GM23338 (cell line): ENCODE results near the gene TMEM234. TPM values are rescaled to one million over a fixed set of nuclear protein-coding genes. Genes with fewer than 3 reads are reported as not detected.

Experiments used
- ATAC-seq: fragments of 200-7000 bp; cut with Tn5 transposase; 3 replicates; pipeline ENCODE4 v1.9.1; 2020
- DNase-seq: peaks from one replicate; pipeline ENCODE4 v3.0.0-alpha.2; 2015; ENCODE audit warnings: low spot score
- H2AFZ ChIP-seq: fragments of 200-600 bp; sonication (generic); 2 replicates; pipeline ENCODE4 v1.8.0; 2016; ENCODE audit warnings: antibody characterized with exemption, mild to moderate bottlenecking, moderate library complexity
- H3F3A ChIP-seq: fragments of 200-600 bp; sonication (generic); replicated peaks from 2 replicates; pipeline ENCODE4 v1.8.0; 2017; ENCODE audit warnings: antibody characterized with exemption, mixed run types, low read depth
- H3K27ac ChIP-seq: fragments of 200-600 bp; sonication (generic); 2 replicates; pipeline ENCODE4 v1.6.1; 2016; ENCODE audit warnings: low read depth
- H3K27me3 ChIP-seq: fragments of 200-600 bp; sonication (generic); 2 replicates; pipeline ENCODE4 v1.8.0; 2016; ENCODE audit warnings: mild to moderate bottlenecking, mixed run types, moderate library complexity; ENCODE audit not compliant: insufficient read depth
- H3K36me3 ChIP-seq: fragments of 200-600 bp; sonication (generic); 2 replicates; pipeline ENCODE4 v1.8.0; 2016; ENCODE audit warnings: mild to moderate bottlenecking; ENCODE audit not compliant: insufficient read depth
- H3K4me1 ChIP-seq: fragments of 200-600 bp; sonication (generic); 2 replicates; pipeline ENCODE4 v1.8.0; 2016; ENCODE audit warnings: mild to moderate bottlenecking, moderate library complexity; ENCODE audit not compliant: insufficient read depth
- H3K4me2 ChIP-seq: fragments of 200-600 bp; sonication (generic); 2 replicates; pipeline ENCODE4 v1.7.1; 2017; ENCODE audit warnings: mixed run types
- H3K4me3 ChIP-seq: fragments of 200-600 bp; sonication (generic); 2 replicates; pipeline ENCODE4 v1.6.1; 2016; ENCODE audit warnings: mixed run types
- H3K79me2 ChIP-seq: fragments of 200-600 bp; sonication (generic); replicated peaks from 2 replicates; pipeline ENCODE4 v1.8.0; 2017; ENCODE audit warnings: mild to moderate bottlenecking; ENCODE audit not compliant: insufficient read depth
- H3K9me2 ChIP-seq: fragments of 200-600 bp; sonication (generic); 2 replicates; pipeline ENCODE4 v1.8.0; 2017; ENCODE audit not compliant: insufficient read depth
- H4K20me1 ChIP-seq: fragments of 200-600 bp; sonication (generic); replicated peaks from 2 replicates; pipeline ENCODE4 v1.8.0; 2017; ENCODE audit warnings: mild to moderate bottlenecking; ENCODE audit not compliant: insufficient read depth
- H3K27ac Mint-ChIP-seq: 2 replicates; pipeline ENCODE4 v1.8.0; 2020; ENCODE audit warnings: inconsistent platforms, mild to moderate bottlenecking, moderate library complexity, mixed read lengths
- H3K27me3 Mint-ChIP-seq: 3 replicates; pipeline ENCODE4 v1.8.0; 2022; ENCODE audit warnings: low read depth, mild to moderate bottlenecking, moderate library complexity, mixed read lengths, inconsistent platforms; ENCODE audit not compliant: insufficient read depth, poor library complexity
- H3K36me3 Mint-ChIP-seq: 3 replicates; pipeline ENCODE4 v1.8.0; 2021; ENCODE audit warnings: low read depth, mild to moderate bottlenecking, inconsistent platforms, moderate library complexity, mixed read lengths
- H3K4me1 Mint-ChIP-seq: 3 replicates; pipeline ENCODE4 v1.8.0; 2020; ENCODE audit warnings: mild to moderate bottlenecking, inconsistent platforms, mixed read lengths
- H3K4me3 Mint-ChIP-seq: 3 replicates; pipeline ENCODE4 v1.8.0; 2021; ENCODE audit warnings: moderate library complexity, mild to moderate bottlenecking, inconsistent platforms, mixed read lengths
- H3K9me3 Mint-ChIP-seq: 3 replicates; pipeline ENCODE4 v1.8.0; 2020; ENCODE audit warnings: moderate library complexity, mild to moderate bottlenecking, inconsistent platforms, mixed read lengths
- CREB1 ChIP-seq: fragments of 250-450 bp; sonication (Bioruptor Pico); IDR thresholded peaks from 2 replicates; pipeline ENCODE4 v1.5.0; 2020; ENCODE audit warnings: low read depth, mild to moderate bottlenecking, moderate library complexity
- EZH2 ChIP-seq: fragments of 200-600 bp; sonication (generic); IDR thresholded peaks from one replicate; pipeline ENCODE4 v1.8.0; 2017; ENCODE audit warnings: antibody characterized with exemption, mild to moderate bottlenecking, low read depth; ENCODE audit not compliant: unreplicated experiment
- JUNB ChIP-seq: IDR thresholded peaks from one replicate; pipeline ENCODE4 v1.6.1; 2016; ENCODE audit warnings: antibody characterized with exemption; ENCODE audit not compliant: unreplicated experiment
- NANOG ChIP-seq: IDR thresholded peaks from 2 replicates; pipeline ENCODE4 v1.6.1; 2016; ENCODE audit warnings: antibody characterized with exemption, borderline replicate concordance
- POLR2AphosphoS5 ChIP-seq: IDR thresholded peaks from 2 replicates; pipeline ENCODE4 v1.6.1; 2016; ENCODE audit warnings: antibody characterized with exemption, low read depth
- STAT1 ChIP-seq: IDR thresholded peaks from one replicate; pipeline ENCODE4 v1.6.1; 2016; ENCODE audit warnings: antibody characterized with exemption; ENCODE audit not compliant: unreplicated experiment
- ZNF114 ChIP-seq: fragments of 250-450 bp; sonication (Bioruptor Pico); IDR thresholded peaks from 2 replicates; pipeline ENCODE4 v1.5.0; 2020; ENCODE audit warnings: mild to moderate bottlenecking, moderate library complexity
- polyA plus RNA-seq: library from polyadenylated mRNA; unstranded; fragments of >200 nt; fragmentation: Nextera tagmentation; extraction: Ambion mirVana; gene quantifications from 2 replicates; pipeline ENCODE4 v1.2.1, GENCODE V29; 2016
- total RNA-seq: library from RNA; depleted of rRNA; stranded (reverse); fragments of >200 nt; shearing (Covaris generic); gene quantifications from 2 replicates; pipeline ENCODE4 v1.2.3, GENCODE V29; 2014
- TF ChIP-seq, protein P1 (sequence below): IDR thresholded peaks from 2 replicates; pipeline ENCODE4 v1.6.1; 2016; ENCODE audit warnings: antibody characterized with exemption
- TF ChIP-seq, protein P2 (sequence below), 2 experiments: fragments of 200-600 bp in 1 of 2; sonication (generic) in 1 of 2; conservative IDR thresholded peaks; 2 replicates each; pipeline versions ENCODE4 v1.5.1 to v1.6.1; 2016 to 2017; ENCODE audit warnings: antibody characterized with exemption in 2 of 2, low read depth in 2 of 2, mild to moderate bottlenecking in 2 of 2, moderate library complexity in 1 of 2
- TF ChIP-seq, protein P3 (sequence below): fragments of 250-450 bp; sonication (Bioruptor Pico); IDR thresholded peaks from 2 replicates; pipeline ENCODE4 v1.5.0; 2020; ENCODE audit warnings: mild to moderate bottlenecking, moderate library complexity

Gene TMEM234
- total and polyA plus RNA-seq, 2 experiments from 2014 or later: 4.7 to 8.2 TPM

DNA sequence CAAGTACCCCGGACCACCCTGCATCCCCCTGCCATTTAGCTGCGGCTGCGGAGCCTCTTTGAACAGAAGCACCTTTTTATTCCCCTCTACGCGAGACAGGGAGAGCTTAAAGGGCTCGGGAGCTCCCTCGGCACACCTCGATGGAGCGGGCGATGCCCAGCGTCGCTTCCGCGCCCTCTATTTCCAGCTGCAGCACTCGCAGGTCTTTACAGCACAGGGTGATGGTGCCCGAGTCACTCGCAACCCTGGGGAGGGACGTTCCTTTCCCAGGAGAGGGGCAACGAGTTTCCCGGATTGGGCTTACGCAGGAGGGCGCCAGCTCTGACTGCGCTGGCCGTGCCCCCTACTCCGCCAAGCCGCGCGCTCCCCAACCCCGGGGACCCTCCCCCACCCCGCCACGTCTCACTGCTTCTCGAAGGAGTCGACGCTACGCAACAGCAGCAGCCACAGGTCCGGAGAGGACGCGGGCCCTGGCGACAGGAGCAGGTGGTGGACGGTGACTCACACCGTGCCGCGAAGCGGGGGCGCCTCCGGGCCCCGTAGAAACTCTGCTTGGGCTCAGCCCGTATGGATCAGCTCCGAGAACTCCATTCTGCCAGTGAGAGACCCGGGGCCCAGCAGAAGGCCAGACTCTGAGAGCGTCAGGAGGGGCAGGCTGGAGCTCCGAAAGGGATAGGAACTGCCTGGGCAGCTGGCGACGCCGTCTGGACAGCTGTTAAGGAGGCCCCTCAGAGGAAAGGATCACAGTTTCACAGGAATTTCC lies 19.0 kb upstream of the TMEM234 start (continued):
- TF ChIP-seq EZH2 (no peak), NANOG (no peak), ZNF114 (CRISPR knock-in tag) (no peak), POLR2AphosphoS5 (peak; percentile 47), STAT1 (no peak), JUNB (no peak)
- TF ChIP-seq, protein P1, sequence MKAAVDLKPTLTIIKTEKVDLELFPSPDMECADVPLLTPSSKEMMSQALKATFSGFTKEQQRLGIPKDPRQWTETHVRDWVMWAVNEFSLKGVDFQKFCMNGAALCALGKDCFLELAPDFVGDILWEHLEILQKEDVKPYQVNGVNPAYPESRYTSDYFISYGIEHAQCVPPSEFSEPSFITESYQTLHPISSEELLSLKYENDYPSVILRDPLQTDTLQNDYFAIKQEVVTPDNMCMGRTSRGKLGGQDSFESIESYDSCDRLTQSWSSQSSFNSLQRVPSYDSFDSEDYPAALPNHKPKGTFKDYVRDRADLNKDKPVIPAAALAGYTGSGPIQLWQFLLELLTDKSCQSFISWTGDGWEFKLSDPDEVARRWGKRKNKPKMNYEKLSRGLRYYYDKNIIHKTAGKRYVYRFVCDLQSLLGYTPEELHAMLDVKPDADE: no peak
- TF ChIP-seq, protein P2, sequence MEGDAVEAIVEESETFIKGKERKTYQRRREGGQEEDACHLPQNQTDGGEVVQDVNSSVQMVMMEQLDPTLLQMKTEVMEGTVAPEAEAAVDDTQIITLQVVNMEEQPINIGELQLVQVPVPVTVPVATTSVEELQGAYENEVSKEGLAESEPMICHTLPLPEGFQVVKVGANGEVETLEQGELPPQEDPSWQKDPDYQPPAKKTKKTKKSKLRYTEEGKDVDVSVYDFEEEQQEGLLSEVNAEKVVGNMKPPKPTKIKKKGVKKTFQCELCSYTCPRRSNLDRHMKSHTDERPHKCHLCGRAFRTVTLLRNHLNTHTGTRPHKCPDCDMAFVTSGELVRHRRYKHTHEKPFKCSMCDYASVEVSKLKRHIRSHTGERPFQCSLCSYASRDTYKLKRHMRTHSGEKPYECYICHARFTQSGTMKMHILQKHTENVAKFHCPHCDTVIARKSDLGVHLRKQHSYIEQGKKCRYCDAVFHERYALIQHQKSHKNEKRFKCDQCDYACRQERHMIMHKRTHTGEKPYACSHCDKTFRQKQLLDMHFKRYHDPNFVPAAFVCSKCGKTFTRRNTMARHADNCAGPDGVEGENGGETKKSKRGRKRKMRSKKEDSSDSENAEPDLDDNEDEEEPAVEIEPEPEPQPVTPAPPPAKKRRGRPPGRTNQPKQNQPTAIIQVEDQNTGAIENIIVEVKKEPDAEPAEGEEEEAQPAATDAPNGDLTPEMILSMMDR (conservative IDR thresholded peaks at IDR 0.05; ENCODE audit: low read depth in 2 of 2): peak in 1 of 2 experiments; percentile 14; a peak in 1 of 4 replicates

DNA sequence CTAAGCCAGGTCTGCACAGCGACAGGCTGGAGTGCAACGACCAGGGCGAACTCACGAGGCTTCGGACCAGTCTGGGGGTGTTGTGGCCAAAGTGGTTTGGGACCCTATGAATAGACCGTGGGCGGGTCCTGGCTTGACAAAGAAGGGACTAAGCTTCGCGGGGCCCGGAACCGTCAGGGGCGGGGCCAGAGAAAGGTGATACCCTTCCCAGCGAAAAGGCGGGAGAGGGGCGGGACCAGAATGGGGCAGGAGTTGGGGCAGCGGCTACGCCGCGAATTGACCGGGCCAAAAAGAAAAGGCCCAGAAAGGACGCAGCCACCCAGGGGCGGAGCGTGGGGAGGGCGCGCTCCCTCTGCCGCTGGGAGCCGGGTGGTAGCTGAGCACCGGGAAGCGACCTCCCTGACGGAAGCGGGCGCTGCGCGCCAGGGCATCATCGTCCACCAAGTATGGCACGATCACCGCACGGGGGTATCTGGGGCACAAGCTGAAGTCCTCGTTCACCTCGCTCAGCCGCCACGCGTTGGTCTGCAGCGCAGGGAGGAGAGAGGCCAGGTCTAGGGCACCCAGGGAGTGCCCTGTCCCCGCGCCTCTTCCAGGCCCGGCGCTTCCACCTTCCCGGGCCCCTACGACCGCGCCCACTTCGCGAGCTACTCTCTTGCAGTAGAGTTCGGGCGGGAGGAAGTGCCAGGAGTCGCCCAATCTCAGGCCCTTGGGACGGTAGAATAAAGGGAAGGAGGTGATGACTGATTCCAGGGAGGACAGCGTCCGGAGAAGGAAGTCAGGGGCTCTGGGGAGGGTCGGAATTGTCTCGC lies 18.2 kb upstream of the TMEM234 start:
- peak overlapping the region; percentile 88 for H3K4me3 Mint-ChIP-seq
- peak overlapping the region; percentile 84 for H2AFZ ChIP-seq
- H3K27me3 Mint-ChIP-seq: peaks cover 13% of the 10 kb centered on the region
- ATAC-seq (peak; percentile 76), DNase-seq (peak; percentile 99)
- no peaks in the 10 kb centered on the region; the same call in 2 of the 3 replicates for H3K36me3 Mint-ChIP-seq
- H3K79me2 ChIP-seq: peaks cover 7% of the 10 kb centered on the region; the same call in 1 of the 2 replicates
- no peaks in the 10 kb centered on the region for H3K9me2 ChIP-seq
- H3K27ac ChIP-seq: peak overlapping the region; percentile 85
- peaks cover 16% of the 10 kb centered on the region for H3K4me1 Mint-ChIP-seq
- H3K4me3 ChIP-seq: peak overlapping the region; percentile 66
- no peaks in the 10 kb centered on the region for H4K20me1 ChIP-seq
- peak overlapping the region; percentile 81 for H3K27ac Mint-ChIP-seq
- H3K27me3 ChIP-seq: peaks cover 7% of the 10 kb centered on the region; the same call in 1 of the 2 replicates
- H3K9me3 Mint-ChIP-seq: no peaks in the 10 kb centered on the region
- no peaks in the 10 kb centered on the region for H3K36me3 ChIP-seq
- H3K4me1 ChIP-seq: peaks cover 19% of the 10 kb centered on the region
- peaks cover 20% of the 10 kb centered on the region for H3F3A ChIP-seq
- H3K4me2 ChIP-seq: peak overlapping the region; percentile 99
- no peak for TF ChIP-seq JUNB
- no peak for TF ChIP-seq NANOG
- peak; percentile 32; the same call in 1 of the 2 replicates for TF ChIP-seq CREB1 (CRISPR knock-in tag)
- TF ChIP-seq, protein P1: no peak
- TF ChIP-seq, protein P3, sequence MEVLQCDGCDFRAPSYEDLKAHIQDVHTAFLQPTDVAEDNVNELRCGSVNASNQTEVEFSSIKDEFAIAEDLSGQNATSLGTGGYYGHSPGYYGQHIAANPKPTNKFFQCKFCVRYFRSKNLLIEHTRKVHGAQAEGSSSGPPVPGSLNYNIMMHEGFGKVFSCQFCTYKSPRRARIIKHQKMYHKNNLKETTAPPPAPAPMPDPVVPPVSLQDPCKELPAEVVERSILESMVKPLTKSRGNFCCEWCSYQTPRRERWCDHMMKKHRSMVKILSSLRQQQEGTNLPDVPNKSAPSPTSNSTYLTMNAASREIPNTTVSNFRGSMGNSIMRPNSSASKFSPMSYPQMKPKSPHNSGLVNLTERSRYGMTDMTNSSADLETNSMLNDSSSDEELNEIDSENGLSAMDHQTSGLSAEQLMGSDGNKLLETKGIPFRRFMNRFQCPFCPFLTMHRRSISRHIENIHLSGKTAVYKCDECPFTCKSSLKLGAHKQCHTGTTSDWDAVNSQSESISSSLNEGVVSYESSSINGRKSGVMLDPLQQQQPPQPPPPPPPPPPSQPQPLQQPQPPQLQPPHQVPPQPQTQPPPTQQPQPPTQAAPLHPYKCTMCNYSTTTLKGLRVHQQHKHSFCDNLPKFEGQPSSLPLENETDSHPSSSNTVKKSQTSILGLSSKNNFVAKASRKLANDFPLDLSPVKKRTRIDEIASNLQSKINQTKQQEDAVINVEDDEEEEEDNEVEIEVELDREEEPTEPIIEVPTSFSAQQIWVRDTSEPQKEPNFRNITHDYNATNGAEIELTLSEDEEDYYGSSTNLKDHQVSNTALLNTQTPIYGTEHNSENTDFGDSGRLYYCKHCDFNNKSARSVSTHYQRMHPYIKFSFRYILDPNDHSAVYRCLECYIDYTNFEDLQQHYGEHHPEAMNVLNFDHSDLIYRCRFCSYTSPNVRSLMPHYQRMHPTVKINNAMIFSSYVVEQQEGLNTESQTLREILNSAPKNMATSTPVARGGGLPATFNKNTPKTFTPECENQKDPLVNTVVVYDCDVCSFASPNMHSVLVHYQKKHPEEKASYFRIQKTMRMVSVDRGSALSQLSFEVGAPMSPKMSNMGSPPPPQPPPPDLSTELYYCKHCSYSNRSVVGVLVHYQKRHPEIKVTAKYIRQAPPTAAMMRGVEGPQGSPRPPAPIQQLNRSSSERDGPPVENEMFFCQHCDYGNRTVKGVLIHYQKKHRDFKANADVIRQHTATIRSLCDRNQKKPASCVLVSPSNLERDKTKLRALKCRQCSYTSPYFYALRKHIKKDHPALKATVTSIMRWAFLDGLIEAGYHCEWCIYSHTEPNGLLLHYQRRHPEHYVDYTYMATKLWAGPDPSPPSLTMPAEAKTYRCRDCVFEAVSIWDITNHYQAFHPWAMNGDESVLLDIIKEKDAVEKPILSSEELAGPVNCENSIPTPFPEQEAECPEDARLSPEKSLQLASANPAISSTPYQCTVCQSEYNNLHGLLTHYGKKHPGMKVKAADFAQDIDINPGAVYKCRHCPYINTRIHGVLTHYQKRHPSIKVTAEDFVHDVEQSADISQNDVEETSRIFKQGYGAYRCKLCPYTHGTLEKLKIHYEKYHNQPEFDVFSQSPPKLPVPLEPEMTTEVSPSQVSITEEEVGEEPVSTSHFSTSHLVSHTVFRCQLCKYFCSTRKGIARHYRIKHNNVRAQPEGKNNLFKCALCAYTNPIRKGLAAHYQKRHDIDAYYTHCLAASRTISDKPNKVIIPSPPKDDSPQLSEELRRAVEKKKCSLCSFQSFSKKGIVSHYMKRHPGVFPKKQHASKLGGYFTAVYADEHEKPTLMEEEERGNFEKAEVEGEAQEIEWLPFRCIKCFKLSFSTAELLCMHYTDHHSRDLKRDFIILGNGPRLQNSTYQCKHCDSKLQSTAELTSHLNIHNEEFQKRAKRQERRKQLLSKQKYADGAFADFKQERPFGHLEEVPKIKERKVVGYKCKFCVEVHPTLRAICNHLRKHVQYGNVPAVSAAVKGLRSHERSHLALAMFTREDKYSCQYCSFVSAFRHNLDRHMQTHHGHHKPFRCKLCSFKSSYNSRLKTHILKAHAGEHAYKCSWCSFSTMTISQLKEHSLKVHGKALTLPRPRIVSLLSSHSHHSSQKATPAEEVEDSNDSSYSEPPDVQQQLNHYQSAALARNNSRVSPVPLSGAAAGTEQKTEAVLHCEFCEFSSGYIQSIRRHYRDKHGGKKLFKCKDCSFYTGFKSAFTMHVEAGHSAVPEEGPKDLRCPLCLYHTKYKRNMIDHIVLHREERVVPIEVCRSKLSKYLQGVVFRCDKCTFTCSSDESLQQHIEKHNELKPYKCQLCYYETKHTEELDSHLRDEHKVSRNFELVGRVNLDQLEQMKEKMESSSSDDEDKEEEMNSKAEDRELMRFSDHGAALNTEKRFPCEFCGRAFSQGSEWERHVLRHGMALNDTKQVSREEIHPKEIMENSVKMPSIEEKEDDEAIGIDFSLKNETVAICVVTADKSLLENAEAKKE: no peak
